A673 (cell line): ENCODE results near the gene COLQ. TPM values are rescaled to one million over a fixed set of nuclear protein-coding genes. Genes with fewer than 3 reads are reported as not detected.
"Not testable (repeated sequence)": the region's sequence is repeated elsewhere in the genome, so short reads cannot be mapped to it uniquely, and the experiment has no call there.

ENCODE experiments used
- BruUV-seq: library from RNA; stranded (reverse); fragments of 400-500 nt; replicated peaks from 2 replicates; lab custom pipeline; 2021; lab: Mats Ljungman, UMichigan
- CTCF ChIA-PET: fragments of 300-600 bp; sonication (Branson Sonifier 250); formaldehyde crosslinking; loops from one replicate; lab custom pipeline; 2022; ENCODE audit warnings: antibody characterized with exemption; lab: Charles Lee
- POLR2A ChIA-PET: fragments of 300-600 bp; sonication (Branson Sonifier 250); formaldehyde crosslinking; loops from one replicate; lab custom pipeline; 2022; ENCODE audit warnings: antibody characterized with exemption; ENCODE audit not compliant: low non-redundant PET; lab: Charles Lee
- DNase-seq: peaks from one replicate; pipeline ENCODE4 v3.0.0-alpha.2; 2015; ENCODE audit warnings: low spot score
- H3K27ac ChIP-seq: fragments of 200-600 bp; sonication (generic); 2 replicates; pipeline ENCODE4 v1.5.1; 2016; ENCODE audit warnings: mixed run types, low read depth, mild to moderate bottlenecking, mixed read lengths, antibody characterized with exemption, low read length; ENCODE audit not compliant: poor library complexity, severe bottlenecking
- H3K27me3 ChIP-seq: fragments of 200-600 bp; sonication (generic); replicated peaks from 2 replicates; pipeline ENCODE4 v1.6.1; 2017; ENCODE audit warnings: mixed run types, low read depth, mild to moderate bottlenecking, mixed read lengths, antibody characterized with exemption, low read length; ENCODE audit not compliant: insufficient read depth, poor library complexity
- H3K36me3 ChIP-seq: fragments of 200-600 bp; sonication (generic); 2 replicates; pipeline ENCODE4 v1.6.1; 2016; ENCODE audit warnings: mixed run types, mild to moderate bottlenecking, mixed read lengths, antibody characterized with exemption, low read length; ENCODE audit not compliant: insufficient read depth, poor library complexity, severe bottlenecking
- H3K4me1 ChIP-seq: fragments of 200-600 bp; sonication (generic); 2 replicates; pipeline ENCODE4 v1.6.1; 2017; ENCODE audit warnings: mixed run types, mild to moderate bottlenecking, mixed read lengths, antibody characterized with exemption, low read length; ENCODE audit not compliant: insufficient read depth, poor library complexity, severe bottlenecking
- H3K4me3 ChIP-seq: fragments of 200-600 bp; sonication (generic); 2 replicates; pipeline ENCODE4 v1.5.1; 2016; ENCODE audit warnings: low read depth, mixed run types, mild to moderate bottlenecking, mixed read lengths, low read length; ENCODE audit not compliant: poor library complexity, severe bottlenecking
- H3K9me3 ChIP-seq: fragments of 200-600 bp; sonication (generic); 2 replicates; pipeline ENCODE4 v1.6.1; 2016; ENCODE audit warnings: mixed run types, low read depth, mild to moderate bottlenecking, mixed read lengths, antibody characterized with exemption, low read length; ENCODE audit not compliant: poor library complexity, severe bottlenecking
- CTCF ChIP-seq: fragments of 300-800, 200-600 bp; sonication (generic); conservative IDR thresholded peaks from 2 replicates; pipeline ENCODE4 v1.5.1; 2017; ENCODE audit warnings: low read depth, mild to moderate bottlenecking, antibody characterized with exemption, low read length, moderate library complexity, mixed read lengths
- EZH2 ChIP-seq: fragments of 200-600 bp; sonication (generic); IDR thresholded peaks from 2 replicates; pipeline ENCODE4 v1.6.1; 2017; ENCODE audit warnings: borderline replicate concordance, low read depth, mild to moderate bottlenecking, mixed read lengths, antibody characterized with exemption, low read length; ENCODE audit not compliant: poor library complexity, severe bottlenecking
- intact Hi-C: fragments of 100-400 bp; cut with micrococcal nuclease; formaldehyde crosslinking; loops from one replicate; pipeline ENCODE4 v1.10.0; 2022; ENCODE audit not compliant: unreplicated experiment
- total RNA-seq: library from RNA; stranded (reverse); gene quantifications from 2 replicates; pipeline ENCODE4 v1.2.3, GENCODE V29; 2021

Gene COLQ
- total RNA-seq, 1 experiment from 2014 or later: 0.21 TPM

- H3K36me3 ChIP-seq: no peaks in the 10 kb centered on the region
- no peaks in the 10 kb centered on the region for H3K4me1 ChIP-seq
- CTCF ChIA-PET: no interaction called here
- DNase-seq: no peak
- no peak overlapping the region for H3K4me3 ChIP-seq
- BruUV-seq: no TSS peak
- no peak overlapping the region for H3K27ac ChIP-seq
- H3K9me3 ChIP-seq: no peaks in the 10 kb centered on the region
- intact Hi-C loops: no loop called here
- no peak for TF ChIP-seq CTCF
- no peaks in the 10 kb centered on the region for H3K27me3 ChIP-seq
- POLR2A ChIA-PET: interaction anchor here (0.7 kb wide), 1 partner anchor 165 kb away, joined by 3 read pairs; no protein-coding TSS in a partner anchor
Measured at GRCh38 chr3:15490158-15490557, 31.3 kb downstream of the COLQ start.

- intact Hi-C loops: no loop called here
- H3K9me3 ChIP-seq: no peaks in the 10 kb centered on the region
- no peak for DNase-seq
- ChIA-PET POLR2A (no interaction called here), CTCF (no interaction called here)
- TF ChIP-seq EZH2 (no peak), CTCF (no peak)
- H3K4me1 ChIP-seq: no peaks in the 10 kb centered on the region
- no TSS peak for BruUV-seq
- H3K36me3 ChIP-seq: no peaks in the 10 kb centered on the region
- H3K4me3 ChIP-seq: no peak overlapping the region
- H3K27me3 ChIP-seq: no peaks in the 10 kb centered on the region
- no peak overlapping the region for H3K27ac ChIP-seq
Measured at GRCh38 chr3:15488002-15488401, 33.5 kb downstream of the COLQ start.

GRCh38 chr3:15486979-15487378 is 34.5 kb downstream of the COLQ start:
- Histone ChIP-seq H3K27ac (no peak overlapping the region), H3K4me3 (no peak overlapping the region), H3K36me3 (no peaks in the 10 kb centered on the region), H3K9me3 (no peaks in the 10 kb centered on the region), H3K4me1 (no peaks in the 10 kb centered on the region), H3K27me3 (no peaks in the 10 kb centered on the region)
- no TSS peak for BruUV-seq
- TF ChIP-seq EZH2: no peak
- no peak for DNase-seq
- intact Hi-C loops: no loop called here
- CTCF ChIA-PET: no interaction called here
- POLR2A ChIA-PET: no interaction called here

GRCh38 chr3:15486020-15486419 is 35.5 kb downstream of the COLQ start:
- H3K36me3 ChIP-seq: no peaks in the 10 kb centered on the region
- DNase-seq: no peak
- ChIA-PET CTCF (no interaction called here), POLR2A (no interaction called here)
- intact Hi-C loops: no loop called here
- no peaks in the 10 kb centered on the region for H3K9me3 ChIP-seq
- TF ChIP-seq CTCF (no peak), EZH2 (no peak)
- no peaks in the 10 kb centered on the region for H3K4me1 ChIP-seq
- no peak overlapping the region for H3K27ac ChIP-seq
- BruUV-seq: no TSS peak
- H3K4me3 ChIP-seq: no peak overlapping the region
- no peaks in the 10 kb centered on the region for H3K27me3 ChIP-seq

- CTCF ChIA-PET, H3K36me3 ChIP-seq, POLR2A ChIA-PET: not testable (repeated sequence)
Measured at GRCh38 chr3:15484551-15484950, 37.0 kb downstream of the COLQ start.

More at GRCh38 chr3:15484551-15484950, 37.0 kb downstream of the COLQ start:
- intact Hi-C loops, H3K27ac ChIP-seq, BruUV-seq, DNase-seq, H3K27me3 ChIP-seq, H3K4me1 ChIP-seq, H3K4me3 ChIP-seq, H3K9me3 ChIP-seq: not testable (repeated sequence)
